GM23338 (cell line): ENCODE data around the gene WFDC8.

Experiments used
- CREB1 ChIP-seq: fragments of 250-450 bp; sonication (Bioruptor Pico); IDR thresholded peaks from 2 replicates; pipeline ENCODE4 v1.5.0; 2020; ENCODE audit warnings: low read depth, mild to moderate bottlenecking, moderate library complexity
- ETS1 ChIP-seq: IDR thresholded peaks from 2 replicates; pipeline ENCODE4 v1.6.1; 2016; ENCODE audit warnings: antibody characterized with exemption
- EZH2 ChIP-seq: fragments of 200-600 bp; sonication (generic); IDR thresholded peaks from one replicate; pipeline ENCODE4 v1.8.0; 2017; ENCODE audit warnings: antibody characterized with exemption, mild to moderate bottlenecking, low read depth; ENCODE audit not compliant: unreplicated experiment
- EZH2phosphoT487 ChIP-seq: fragments of 200-600 bp; sonication (generic); IDR thresholded peaks from one replicate; pipeline ENCODE4 v1.8.1; 2018; ENCODE audit warnings: antibody characterized with exemption; ENCODE audit not compliant: unreplicated experiment
- NANOG ChIP-seq: IDR thresholded peaks from 2 replicates; pipeline ENCODE4 v1.6.1; 2016; ENCODE audit warnings: antibody characterized with exemption, borderline replicate concordance
- POLR2AphosphoS5 ChIP-seq: IDR thresholded peaks from 2 replicates; pipeline ENCODE4 v1.6.1; 2016; ENCODE audit warnings: antibody characterized with exemption, low read depth
- ZNF331 ChIP-seq: fragments of 250-450 bp; sonication (Bioruptor Pico); IDR thresholded peaks from 2 replicates; pipeline ENCODE4 v1.5.0; 2020; ENCODE audit warnings: low read depth, mild to moderate bottlenecking, moderate library complexity
- TF ChIP-seq, protein P1 (sequence below), 2 experiments: fragments of 200-600 bp in 1 of 2; sonication (generic) in 1 of 2; conservative IDR thresholded peaks; 2 replicates each; pipeline versions ENCODE4 v1.5.1 to v1.6.1; 2016 to 2017; ENCODE audit warnings: antibody characterized with exemption in 2 of 2, low read depth in 2 of 2, mild to moderate bottlenecking in 2 of 2, moderate library complexity in 1 of 2
- TF ChIP-seq, protein P2 (sequence below): IDR thresholded peaks from one replicate; pipeline ENCODE4 v1.6.1; 2018; ENCODE audit warnings: antibody characterized with exemption; ENCODE audit not compliant: unreplicated experiment

DNA sequence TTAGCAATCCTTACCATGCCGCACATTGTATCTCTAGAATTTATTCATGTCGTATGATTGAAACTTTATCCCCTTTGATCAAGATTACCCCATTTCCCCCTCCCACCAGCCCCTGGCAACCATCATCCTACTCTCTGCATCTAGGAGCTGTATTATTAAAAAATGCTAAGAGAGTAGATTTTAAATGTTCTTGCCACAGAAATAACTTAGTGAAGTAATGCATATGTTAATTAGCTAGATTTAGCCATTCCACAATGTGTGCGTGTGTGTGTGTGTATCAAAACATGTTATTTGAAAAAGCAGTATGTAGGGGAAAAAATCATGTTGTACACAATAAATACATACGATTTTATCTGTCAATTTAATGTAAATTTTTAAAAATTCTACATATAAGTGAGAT is 51.8 kb downstream of the WFDC8 start:
- TF ChIP-seq, protein P1, sequence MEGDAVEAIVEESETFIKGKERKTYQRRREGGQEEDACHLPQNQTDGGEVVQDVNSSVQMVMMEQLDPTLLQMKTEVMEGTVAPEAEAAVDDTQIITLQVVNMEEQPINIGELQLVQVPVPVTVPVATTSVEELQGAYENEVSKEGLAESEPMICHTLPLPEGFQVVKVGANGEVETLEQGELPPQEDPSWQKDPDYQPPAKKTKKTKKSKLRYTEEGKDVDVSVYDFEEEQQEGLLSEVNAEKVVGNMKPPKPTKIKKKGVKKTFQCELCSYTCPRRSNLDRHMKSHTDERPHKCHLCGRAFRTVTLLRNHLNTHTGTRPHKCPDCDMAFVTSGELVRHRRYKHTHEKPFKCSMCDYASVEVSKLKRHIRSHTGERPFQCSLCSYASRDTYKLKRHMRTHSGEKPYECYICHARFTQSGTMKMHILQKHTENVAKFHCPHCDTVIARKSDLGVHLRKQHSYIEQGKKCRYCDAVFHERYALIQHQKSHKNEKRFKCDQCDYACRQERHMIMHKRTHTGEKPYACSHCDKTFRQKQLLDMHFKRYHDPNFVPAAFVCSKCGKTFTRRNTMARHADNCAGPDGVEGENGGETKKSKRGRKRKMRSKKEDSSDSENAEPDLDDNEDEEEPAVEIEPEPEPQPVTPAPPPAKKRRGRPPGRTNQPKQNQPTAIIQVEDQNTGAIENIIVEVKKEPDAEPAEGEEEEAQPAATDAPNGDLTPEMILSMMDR (conservative IDR thresholded peaks at IDR 0.05; ENCODE audit: low read depth in 2 of 2), result no peak
- TF ChIP-seq POLR2AphosphoS5 (no peak), EZH2phosphoT487 (no peak), CREB1 (no peak), EZH2 (no peak), NANOG (no peak), ZNF331 (CRISPR knock-in tag) (no peak), ETS1 (no peak)
- TF ChIP-seq, protein P2, sequence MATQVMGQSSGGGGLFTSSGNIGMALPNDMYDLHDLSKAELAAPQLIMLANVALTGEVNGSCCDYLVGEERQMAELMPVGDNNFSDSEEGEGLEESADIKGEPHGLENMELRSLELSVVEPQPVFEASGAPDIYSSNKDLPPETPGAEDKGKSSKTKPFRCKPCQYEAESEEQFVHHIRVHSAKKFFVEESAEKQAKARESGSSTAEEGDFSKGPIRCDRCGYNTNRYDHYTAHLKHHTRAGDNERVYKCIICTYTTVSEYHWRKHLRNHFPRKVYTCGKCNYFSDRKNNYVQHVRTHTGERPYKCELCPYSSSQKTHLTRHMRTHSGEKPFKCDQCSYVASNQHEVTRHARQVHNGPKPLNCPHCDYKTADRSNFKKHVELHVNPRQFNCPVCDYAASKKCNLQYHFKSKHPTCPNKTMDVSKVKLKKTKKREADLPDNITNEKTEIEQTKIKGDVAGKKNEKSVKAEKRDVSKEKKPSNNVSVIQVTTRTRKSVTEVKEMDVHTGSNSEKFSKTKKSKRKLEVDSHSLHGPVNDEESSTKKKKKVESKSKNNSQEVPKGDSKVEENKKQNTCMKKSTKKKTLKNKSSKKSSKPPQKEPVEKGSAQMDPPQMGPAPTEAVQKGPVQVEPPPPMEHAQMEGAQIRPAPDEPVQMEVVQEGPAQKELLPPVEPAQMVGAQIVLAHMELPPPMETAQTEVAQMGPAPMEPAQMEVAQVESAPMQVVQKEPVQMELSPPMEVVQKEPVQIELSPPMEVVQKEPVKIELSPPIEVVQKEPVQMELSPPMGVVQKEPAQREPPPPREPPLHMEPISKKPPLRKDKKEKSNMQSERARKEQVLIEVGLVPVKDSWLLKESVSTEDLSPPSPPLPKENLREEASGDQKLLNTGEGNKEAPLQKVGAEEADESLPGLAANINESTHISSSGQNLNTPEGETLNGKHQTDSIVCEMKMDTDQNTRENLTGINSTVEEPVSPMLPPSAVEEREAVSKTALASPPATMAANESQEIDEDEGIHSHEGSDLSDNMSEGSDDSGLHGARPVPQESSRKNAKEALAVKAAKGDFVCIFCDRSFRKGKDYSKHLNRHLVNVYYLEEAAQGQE, result no peak
